H9 (cell line): ENCODE results near the gene PIK3R5. TPM values are rescaled to one million over a fixed set of nuclear protein-coding genes. Genes with fewer than 3 reads are reported as not detected.

Experiments
- DNase-seq: peaks from one replicate; pipeline ENCODE4 v3.0.0-alpha.2; 2017
- H2AFZ ChIP-seq: one replicate; pipeline ENCODE4 v1.6.1; 2013; ENCODE audit warnings: mild to moderate bottlenecking, low read length, control low read depth, moderate library complexity
- H2AK5ac ChIP-seq: 2 replicates; pipeline ENCODE4 v1.6.1; 2013; ENCODE audit warnings: low read length, control low read depth, mixed read lengths; ENCODE audit not compliant: insufficient read length
- H2BK120ac ChIP-seq: one replicate; pipeline ENCODE4 v1.6.1; 2013; ENCODE audit warnings: low read depth, mild to moderate bottlenecking, low read length, control low read depth, inconsistent platforms; ENCODE audit not compliant: poor library complexity, severe bottlenecking
- H2BK12ac ChIP-seq: 2 replicates; pipeline ENCODE4 v1.6.1; 2013; ENCODE audit warnings: low read length, control low read depth, mixed read lengths, low read depth; ENCODE audit not compliant: insufficient read length
- H2BK15ac ChIP-seq: 2 replicates; pipeline ENCODE4 v1.6.1; 2013; ENCODE audit warnings: low read depth, low read length, control low read depth
- H2BK20ac ChIP-seq: one replicate; pipeline ENCODE4 v1.6.1; 2013; ENCODE audit warnings: low read depth, mild to moderate bottlenecking, low read length, control low read depth, inconsistent platforms; ENCODE audit not compliant: poor library complexity, severe bottlenecking
- H2BK5ac ChIP-seq: 2 replicates; pipeline ENCODE4 v1.6.1; 2013; ENCODE audit warnings: low read length, control low read depth, mixed read lengths; ENCODE audit not compliant: insufficient read length
- H3K14ac ChIP-seq: 2 replicates; pipeline ENCODE4 v1.6.1; 2013; ENCODE audit warnings: low read length, control low read depth; ENCODE audit not compliant: insufficient read depth
- H3K18ac ChIP-seq: 2 replicates; pipeline ENCODE4 v1.6.1; 2013; ENCODE audit warnings: low read depth, mild to moderate bottlenecking, mixed read lengths, low read length, control low read depth; ENCODE audit not compliant: insufficient read length
- H3K23ac ChIP-seq: 2 replicates; pipeline ENCODE4 v1.6.1; 2013; ENCODE audit warnings: low read length, control low read depth, mixed read lengths, low read depth; ENCODE audit not compliant: insufficient read length
- H3K23me2 ChIP-seq: 2 replicates; pipeline ENCODE4 v1.6.1; 2013; ENCODE audit warnings: low read depth, mild to moderate bottlenecking, mixed read lengths, low read length, control low read depth; ENCODE audit not compliant: insufficient read length, poor library complexity, severe bottlenecking
- H3K27ac ChIP-seq: 2 replicates; pipeline ENCODE4 v1.5.1; 2013; ENCODE audit warnings: low read length, control low read depth, mixed read lengths, low read depth; ENCODE audit not compliant: insufficient read length
- H3K27me3 ChIP-seq: 2 replicates; pipeline ENCODE4 v1.6.1; 2013; ENCODE audit warnings: low read length, control low read depth, inconsistent platforms; ENCODE audit not compliant: insufficient read depth
- H3K4ac ChIP-seq: 2 replicates; pipeline ENCODE4 v1.6.1; 2013; ENCODE audit warnings: low read depth, mild to moderate bottlenecking, control low read depth, inconsistent platforms, low read length, moderate library complexity
- H3K4me1 ChIP-seq: 2 replicates; pipeline ENCODE4 v1.6.1; 2013; ENCODE audit warnings: low read length, control low read depth, inconsistent platforms; ENCODE audit not compliant: insufficient read depth
- H3K4me2 ChIP-seq: 2 replicates; pipeline ENCODE4 v1.6.1; 2013; ENCODE audit warnings: low read length, control low read depth, mixed read lengths; ENCODE audit not compliant: insufficient read length, insufficient read depth
- H3K56ac ChIP-seq: 2 replicates; pipeline ENCODE4 v1.6.1; 2013; ENCODE audit warnings: low read depth, mild to moderate bottlenecking, mixed read lengths, low read length, control low read depth; ENCODE audit not compliant: insufficient read length
- H3K79me1 ChIP-seq: 2 replicates; pipeline ENCODE4 v1.6.1; 2013; ENCODE audit warnings: low read depth, mild to moderate bottlenecking, moderate library complexity, low read length, control low read depth, inconsistent platforms; ENCODE audit not compliant: insufficient read depth, poor library complexity, severe bottlenecking
- H3K79me2 ChIP-seq: 2 replicates; pipeline ENCODE4 v1.6.1; 2013; ENCODE audit warnings: low read length, control low read depth, inconsistent platforms; ENCODE audit not compliant: insufficient read depth
- H3K9ac ChIP-seq: 2 replicates; pipeline ENCODE4 v1.6.1; 2013; ENCODE audit warnings: low read length, control low read depth, mixed read lengths; ENCODE audit not compliant: insufficient read length; ENCODE audit errors: extremely low read depth
- H3K9me3 ChIP-seq: one replicate; pipeline ENCODE4 v1.6.1; 2013; ENCODE audit warnings: low read depth, low read length, inconsistent platforms; ENCODE audit not compliant: control insufficient read depth
- H3T11ph ChIP-seq: one replicate; pipeline ENCODE4 v1.6.1; 2013; ENCODE audit warnings: mild to moderate bottlenecking, low read length, control low read depth, inconsistent platforms
- H4K20me1 ChIP-seq: one replicate; pipeline ENCODE4 v1.6.1; 2013; ENCODE audit not compliant: control insufficient read depth, insufficient read length, insufficient read depth
- H4K5ac ChIP-seq: 2 replicates; pipeline ENCODE4 v1.6.1; 2013; ENCODE audit warnings: low read depth, mild to moderate bottlenecking, mixed read lengths, low read length, control low read depth; ENCODE audit not compliant: insufficient read length
- H4K8ac ChIP-seq: replicated peaks from 2 replicates; pipeline ENCODE4 v1.6.1; 2013; ENCODE audit warnings: low read length, control low read depth, mixed read lengths, low read depth; ENCODE audit not compliant: insufficient read length
- H4K91ac ChIP-seq: 2 replicates; pipeline ENCODE4 v1.6.1; 2013; ENCODE audit warnings: low read depth, mild to moderate bottlenecking, moderate library complexity, mixed read lengths, low read length, control low read depth; ENCODE audit not compliant: insufficient read length
- H3K27ac Mint-ChIP-seq, 3 experiments: 2 replicates in 2 of 3; 3 replicates in 1 of 3; pipeline ENCODE4 v1.8.0; 2020 to 2021; ENCODE audit warnings: mixed read lengths in 3 of 3, mild to moderate bottlenecking in 1 of 3, moderate library complexity in 1 of 3
- H3K27me3 Mint-ChIP-seq: 2 replicates; pipeline ENCODE4 v1.8.0; 2021; ENCODE audit warnings: low read depth, mild to moderate bottlenecking, moderate library complexity, mixed read lengths
- H3K36me3 Mint-ChIP-seq, 3 experiments: 2 replicates in 2 of 3; 3 replicates in 1 of 3; pipeline ENCODE4 v1.8.0; 2020 to 2021; ENCODE audit warnings: low read depth in 3 of 3, mixed read lengths in 3 of 3; ENCODE audit not compliant: insufficient read depth in 1 of 3
- H3K4me1 Mint-ChIP-seq, 2 experiments: 2 replicates each; pipeline ENCODE4 v1.8.0; 2020; ENCODE audit warnings: mixed read lengths in 2 of 2
- H3K4me3 Mint-ChIP-seq, 2 experiments: 2 replicates in 1 of 2; 3 replicates in 1 of 2; pipeline ENCODE4 v1.8.0; 2020 to 2021; ENCODE audit warnings: mild to moderate bottlenecking in 2 of 2, mixed read lengths in 2 of 2, moderate library complexity in 1 of 2
- H3K9me3 Mint-ChIP-seq, 2 experiments: 2 replicates in 1 of 2; 3 replicates in 1 of 2; pipeline ENCODE4 v1.8.0; 2020; ENCODE audit warnings: mild to moderate bottlenecking in 2 of 2, mixed read lengths in 2 of 2, moderate library complexity in 1 of 2
- CTCF ChIP-seq: fragments of 200-600 bp; sonication (generic); conservative IDR thresholded peaks from 3 replicates; pipeline ENCODE4 v1.8.0; 2021; ENCODE audit warnings: antibody characterized with exemption, mild to moderate bottlenecking
- WGBS: extraction: QIAGEN DNeasy Blood & Tissue Kit; methylation state at CpG from one replicate; pipeline ENCODE4 v1.1.7; 2013; ENCODE audit warnings: missing lambda C conversion rate, low lambda C conversion rate, mixed read lengths; ENCODE audit not compliant: insufficient read length; ENCODE audit errors: extremely low coverage; 5-methylcytosine and 5-hydroxymethylcytosine counted together
- total RNA-seq: library from RNA; stranded (reverse); gene quantifications from 2 replicates; pipeline ENCODE4 v1.2.1, GENCODE V29; 2021

Gene PIK3R5
- total RNA-seq, 1 experiment from 2014 or later, result 1.4 TPM

DNA sequence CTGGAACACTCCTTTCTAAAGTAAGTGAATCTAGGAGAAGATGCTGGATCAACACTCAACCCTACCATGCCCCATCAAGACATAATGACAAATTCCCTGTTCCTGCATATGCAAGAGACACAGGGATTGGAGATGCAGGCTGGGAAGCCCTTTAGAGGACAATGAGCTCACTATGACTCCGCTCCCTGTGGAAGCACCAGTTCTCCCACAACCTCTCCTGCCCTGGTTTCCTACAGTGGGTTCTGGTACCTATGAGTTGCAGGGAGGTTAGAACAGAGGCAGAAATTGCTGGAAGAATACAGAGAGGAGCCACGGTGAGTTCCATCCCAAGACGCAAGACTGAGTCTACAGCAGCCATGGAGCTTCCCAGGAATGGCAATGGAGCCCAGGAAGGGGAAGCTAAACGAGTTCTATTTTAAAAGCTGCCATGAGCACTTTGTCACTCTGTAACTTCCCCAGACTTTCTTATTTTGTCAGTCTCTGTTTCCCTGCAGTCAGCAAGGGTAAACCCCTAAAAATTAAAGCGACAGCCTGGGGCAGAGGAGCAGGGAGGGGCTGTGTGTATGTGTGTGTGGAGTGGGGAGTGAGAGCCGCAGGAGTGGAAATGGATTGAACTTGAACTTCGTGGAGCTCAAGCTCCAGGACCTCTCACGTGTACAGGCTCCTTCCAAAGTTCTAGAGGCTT, 55.8 kb downstream of the PIK3R5 start:
- WGBS, result no CpG with 5 or more reads among the region's 8 CpGs

More for the DNA sequence above, 55.8 kb downstream of the PIK3R5 start:
- no peaks in the 10 kb centered on the region for H3K79me1 ChIP-seq
- no peak overlapping the region for H3K18ac ChIP-seq
- no peaks in the 10 kb centered on the region for H3K4me1 ChIP-seq
- H4K5ac ChIP-seq, result no peak overlapping the region
- no peak overlapping the region for H3K9ac ChIP-seq
- no peak overlapping the region for H2AK5ac ChIP-seq
- no peak overlapping the region for H3K4me3 Mint-ChIP-seq
- no peak overlapping the region for H2BK15ac ChIP-seq
- peaks cover 4 to 5% of the 10 kb centered on the region in 2 experiments for H3K4me1 Mint-ChIP-seq
- H3K9me3 Mint-ChIP-seq, result no peaks in the 10 kb centered on the region; a peak in 1 of 5 replicates
- H3K9me3 ChIP-seq, result no peaks in the 10 kb centered on the region
- H3K79me2 ChIP-seq, result no peaks in the 10 kb centered on the region
- H3K27me3 Mint-ChIP-seq, result peaks cover 3% of the 10 kb centered on the region
- DNase-seq, result no peak
- no peak overlapping the region for H2AFZ ChIP-seq
- no peak overlapping the region for H3K23ac ChIP-seq
- H3K4ac ChIP-seq, result no peak overlapping the region
- no peak overlapping the region for H3K4me2 ChIP-seq
- no peaks in the 10 kb centered on the region for H4K20me1 ChIP-seq
- no peak overlapping the region for H3T11ph ChIP-seq
- no peak for TF ChIP-seq CTCF
- no peaks in the 10 kb centered on the region for H3K27me3 ChIP-seq
- H2BK12ac ChIP-seq, result no peak overlapping the region
- no peaks in the 10 kb centered on the region; a peak in 1 of 7 replicates for H3K36me3 Mint-ChIP-seq
- H3K27ac ChIP-seq, result no peak overlapping the region
- H3K56ac ChIP-seq, result no peak overlapping the region
- no peak overlapping the region for H4K8ac ChIP-seq
- H3K27ac Mint-ChIP-seq, result no peak overlapping the region
- no peak overlapping the region for H4K91ac ChIP-seq
- H2BK5ac ChIP-seq, result no peak overlapping the region
- H3K23me2 ChIP-seq, result no peaks in the 10 kb centered on the region
- no peak overlapping the region for H2BK20ac ChIP-seq
- H2BK120ac ChIP-seq, result no peak overlapping the region
- H3K14ac ChIP-seq, result no peak overlapping the region
